ENCODE data around the gene RSAD1. TPM values are rescaled to one million over a fixed set of nuclear protein-coding genes. Genes with fewer than 3 reads are reported as not detected.

RSAD1 gene
- total and polyA plus RNA-seq, 2 donors, result 17.0 to 29.2 TPM

DNA sequence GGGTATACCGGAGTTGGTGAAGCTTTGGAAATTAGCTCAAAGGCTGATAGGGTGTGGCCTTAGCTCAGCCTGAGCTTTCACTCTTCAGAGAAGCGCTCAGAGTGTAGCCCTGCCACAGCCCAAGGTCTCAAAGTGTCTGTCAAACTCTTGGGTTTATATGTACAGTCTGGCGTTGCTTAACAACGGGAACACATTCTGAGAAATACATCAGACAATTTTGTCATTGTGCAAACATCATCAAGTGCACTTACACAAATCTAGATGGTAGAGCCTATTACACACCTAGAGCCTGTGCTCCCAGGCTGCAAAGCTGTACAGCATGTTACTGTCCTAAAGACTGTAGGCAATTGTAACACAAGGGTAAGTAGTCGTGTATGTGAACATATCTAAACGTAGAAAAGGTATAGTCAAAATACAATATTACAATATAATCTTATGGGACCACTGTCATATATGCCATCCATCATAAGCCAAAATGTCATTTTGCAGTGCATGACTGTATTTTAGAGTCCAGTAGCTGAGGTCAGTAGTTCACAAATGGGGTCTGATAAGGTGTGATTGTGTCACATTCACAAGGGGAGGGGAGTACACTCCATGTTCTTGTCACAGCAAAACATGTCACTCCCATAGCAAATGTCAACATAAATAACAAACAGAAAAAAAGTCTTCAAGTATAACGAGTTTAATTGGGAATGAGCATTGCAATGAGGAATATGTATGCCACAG lies 30.6 kb upstream of the RSAD1 start:
- no peak for DNase-seq (ENCODE audit: extremely low spot score)
- WGBS, result 85% methylated on average over 7 of the region's 7 CpGs
- H3K4me1 ChIP-seq (ENCODE audit: insufficient read depth), result no peaks in the 10 kb centered on the region
- no peak overlapping the region for H3K27ac ChIP-seq (ENCODE audit: low read depth)
- peaks cover 1% of the 10 kb centered on the region for H3K36me3 ChIP-seq (ENCODE audit: insufficient read depth)
- no peak overlapping the region for H3K4me3 ChIP-seq (ENCODE audit: low read depth, low read length)

DNA sequence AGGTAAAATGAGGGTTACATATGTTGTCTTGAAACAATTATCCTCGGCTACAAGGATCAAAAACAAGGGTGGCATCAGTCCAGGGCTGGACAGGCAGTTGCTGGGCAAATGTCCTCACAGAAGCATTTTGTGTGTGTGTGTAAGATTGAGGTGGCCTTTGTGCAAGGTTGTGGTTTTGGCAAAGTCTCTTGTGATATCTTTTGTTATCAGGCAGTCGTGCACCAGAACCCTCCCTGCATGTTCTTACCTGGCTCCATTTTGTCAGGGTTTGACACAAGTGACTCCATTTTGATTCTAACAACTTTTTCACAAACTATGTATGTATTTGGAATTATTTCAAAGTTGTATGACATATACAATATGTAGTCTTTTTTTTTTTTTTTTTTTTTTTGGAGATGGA lies 30.0 kb upstream of the RSAD1 start:
- no peak overlapping the region for H3K27ac ChIP-seq (ENCODE audit: low read depth)
- H3K4me1 ChIP-seq (ENCODE audit: insufficient read depth), result no peaks in the 10 kb centered on the region
- DNase-seq (ENCODE audit: extremely low spot score), result no peak
- WGBS, result 84% methylated on average over 2 of the region's 2 CpGs
- no peak overlapping the region for H3K4me3 ChIP-seq (ENCODE audit: low read depth, low read length)
- H3K36me3 ChIP-seq (ENCODE audit: insufficient read depth), result peaks cover 1% of the 10 kb centered on the region

DNA sequence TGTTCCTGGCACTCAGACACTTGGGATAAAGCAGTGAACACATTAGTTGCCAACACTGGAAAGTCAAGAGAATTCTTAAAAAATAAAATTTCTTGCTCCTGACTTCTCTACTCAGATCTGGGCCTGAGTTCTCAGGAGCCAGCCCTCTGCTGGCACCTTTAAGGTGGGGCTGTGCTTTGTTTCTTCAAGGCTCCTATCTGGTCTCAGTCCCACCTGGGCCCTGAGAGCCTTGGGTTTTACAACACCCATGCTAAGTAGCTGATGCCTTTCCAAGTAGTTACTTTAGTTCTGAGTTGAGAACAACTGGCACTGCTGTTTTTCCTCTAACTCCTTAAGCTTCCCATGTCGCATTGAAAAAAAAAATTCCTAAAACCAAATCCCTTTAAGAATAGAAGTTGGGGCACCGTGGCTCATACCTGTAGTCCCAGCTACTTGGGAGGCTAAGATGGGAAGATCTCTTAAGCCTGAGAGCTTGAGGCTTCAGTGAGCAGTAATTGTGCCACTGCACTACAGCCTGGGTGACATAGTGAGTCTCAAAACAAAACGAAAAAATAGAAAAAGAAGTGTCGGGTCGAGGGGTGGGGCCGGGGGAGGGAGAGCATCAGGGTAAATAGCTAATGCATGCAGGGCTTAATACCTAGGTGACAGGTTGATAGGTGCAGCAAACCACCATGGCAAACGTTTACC lies 26.6 kb upstream of the RSAD1 start:
- no peak for DNase-seq (ENCODE audit: extremely low spot score)
- WGBS, result 72% methylated on average over 7 of the region's 7 CpGs
- H3K4me3 ChIP-seq (ENCODE audit: low read depth, low read length), result no peak overlapping the region
- no peaks in the 10 kb centered on the region for H3K4me1 ChIP-seq (ENCODE audit: insufficient read depth)
- H3K36me3 ChIP-seq (ENCODE audit: insufficient read depth), result no peaks in the 10 kb centered on the region
- H3K27ac ChIP-seq (ENCODE audit: low read depth), result no peak overlapping the region

DNA sequence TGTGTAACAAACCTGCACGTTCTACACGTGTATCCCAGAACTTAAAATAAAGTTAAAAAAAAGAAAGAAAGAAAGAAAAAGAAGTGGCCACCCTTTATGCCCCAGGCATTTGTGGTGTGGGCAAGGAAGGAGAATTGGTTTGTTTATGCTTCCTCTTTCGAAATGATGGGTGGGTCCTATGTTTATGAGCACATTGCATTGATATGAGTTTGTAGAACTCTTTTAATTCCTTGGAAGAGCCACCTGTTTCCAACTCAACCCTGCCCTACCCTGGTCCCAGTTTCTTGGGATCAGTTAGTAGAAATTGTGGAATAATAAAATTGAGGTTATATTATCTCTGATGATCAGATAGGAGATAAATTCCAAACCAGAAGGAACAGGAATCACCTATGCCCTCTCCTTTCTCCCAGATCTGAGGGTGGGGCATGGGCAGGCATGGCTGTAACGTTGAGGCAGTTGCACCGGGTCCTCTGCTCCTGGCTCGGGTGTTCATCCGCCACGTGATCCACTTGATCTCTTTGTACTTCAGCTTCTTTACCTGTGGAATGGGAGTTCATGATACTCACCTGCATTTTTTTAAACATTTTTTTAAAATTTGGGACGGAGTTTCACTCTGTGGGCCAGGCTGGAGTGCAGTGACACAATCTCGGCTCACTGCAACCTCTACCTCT lies 25.9 kb upstream of the RSAD1 start:
- no peaks in the 10 kb centered on the region for H3K36me3 ChIP-seq (ENCODE audit: insufficient read depth)

DNA sequence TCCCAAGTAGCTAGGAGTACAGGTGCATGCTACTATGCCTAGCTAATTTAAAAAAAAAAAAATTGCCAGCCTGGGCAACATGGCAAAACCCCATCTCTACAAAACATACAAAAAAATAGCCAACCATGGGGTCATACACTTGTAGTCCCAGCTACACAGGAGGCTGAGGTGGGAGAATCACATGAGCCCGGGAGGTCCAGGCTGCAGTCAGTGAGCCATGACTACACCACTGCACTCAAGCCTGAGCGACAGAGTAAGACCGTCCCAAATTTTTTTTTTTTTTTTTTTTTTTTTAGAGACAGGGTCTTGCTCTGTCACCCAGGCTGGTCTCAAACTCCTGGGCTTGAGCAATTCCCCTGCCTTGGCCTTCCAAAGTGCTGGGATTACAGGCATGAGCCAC lies 24.8 kb upstream of the RSAD1 start:
- no peak overlapping the region for H3K27ac ChIP-seq (ENCODE audit: low read depth)
- H3K36me3 ChIP-seq (ENCODE audit: insufficient read depth), result no peaks in the 10 kb centered on the region
- 96% methylated on average over 3 of the region's 3 CpGs for WGBS
- DNase-seq (ENCODE audit: extremely low spot score), result no peak
- H3K4me1 ChIP-seq (ENCODE audit: insufficient read depth), result no peaks in the 10 kb centered on the region
- H3K4me3 ChIP-seq (ENCODE audit: low read depth, low read length), result no peak overlapping the region

More for the DNA sequence above, 25.9 kb upstream of the RSAD1 start:
- no peak overlapping the region for H3K4me3 ChIP-seq (ENCODE audit: low read depth, low read length)
- WGBS, result 80% methylated on average over 10 of the region's 10 CpGs
- no peaks in the 10 kb centered on the region for H3K4me1 ChIP-seq (ENCODE audit: insufficient read depth)
- H3K27ac ChIP-seq (ENCODE audit: low read depth), result no peak overlapping the region
- no peak for DNase-seq (ENCODE audit: extremely low spot score)

DNA sequence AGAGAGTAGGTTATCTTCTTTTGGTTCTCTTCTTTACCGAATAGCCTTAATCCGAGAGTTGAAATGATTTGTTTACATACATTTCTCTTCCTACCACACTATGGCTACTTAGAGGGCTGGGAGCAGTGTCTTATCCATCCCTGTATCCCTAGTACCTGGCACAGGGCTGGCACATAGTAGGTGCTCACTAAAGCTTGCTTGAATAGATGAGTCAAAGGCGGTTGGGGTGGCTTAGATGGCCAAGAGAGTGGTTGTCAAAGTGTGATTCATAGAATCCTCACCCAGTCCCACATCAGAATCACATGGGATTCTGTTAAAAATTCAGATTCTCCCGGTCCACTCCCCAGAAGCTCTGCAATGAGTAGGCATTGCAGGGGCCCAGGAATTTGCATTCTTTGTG lies 21.0 kb upstream of the RSAD1 start:
- WGBS, result 97% methylated on average over 4 of the region's 4 CpGs
- Histone ChIP-seq H3K27ac (ENCODE audit: low read depth) (no peak overlapping the region), H3K36me3 (ENCODE audit: insufficient read depth) (no peaks in the 10 kb centered on the region), H3K4me1 (ENCODE audit: insufficient read depth) (no peaks in the 10 kb centered on the region), H3K4me3 (ENCODE audit: low read depth, low read length) (no peak overlapping the region)
- no peak for DNase-seq (ENCODE audit: extremely low spot score)

DNA sequence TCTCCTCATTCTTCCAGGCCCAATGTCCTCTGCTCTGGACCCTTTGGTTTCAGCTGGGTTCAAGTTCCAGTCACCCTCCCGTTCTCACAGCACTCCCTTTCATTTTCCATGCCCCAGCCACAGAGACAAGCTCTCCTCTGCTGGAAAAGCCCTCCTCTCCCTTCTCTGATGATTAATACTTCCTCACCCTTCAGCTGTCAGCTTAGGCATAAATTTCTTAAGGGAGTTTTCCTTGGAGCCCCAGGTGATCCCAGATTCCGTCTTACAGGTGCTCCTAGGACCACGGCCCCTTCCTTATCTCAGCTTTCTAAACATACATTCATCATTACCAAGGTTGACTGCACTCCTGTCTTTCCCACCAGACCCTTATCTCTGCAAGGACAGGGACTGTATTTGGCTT lies 20.4 kb upstream of the RSAD1 start:
- WGBS, result 62% methylated on average over 3 of the region's 3 CpGs
- H3K36me3 ChIP-seq (ENCODE audit: insufficient read depth), result no peaks in the 10 kb centered on the region
- no peaks in the 10 kb centered on the region for H3K4me1 ChIP-seq (ENCODE audit: insufficient read depth)
- H3K27ac ChIP-seq (ENCODE audit: low read depth), result no peak overlapping the region
- no peak for DNase-seq (ENCODE audit: extremely low spot score)
- H3K4me3 ChIP-seq (ENCODE audit: low read depth, low read length), result no peak overlapping the region

DNA sequence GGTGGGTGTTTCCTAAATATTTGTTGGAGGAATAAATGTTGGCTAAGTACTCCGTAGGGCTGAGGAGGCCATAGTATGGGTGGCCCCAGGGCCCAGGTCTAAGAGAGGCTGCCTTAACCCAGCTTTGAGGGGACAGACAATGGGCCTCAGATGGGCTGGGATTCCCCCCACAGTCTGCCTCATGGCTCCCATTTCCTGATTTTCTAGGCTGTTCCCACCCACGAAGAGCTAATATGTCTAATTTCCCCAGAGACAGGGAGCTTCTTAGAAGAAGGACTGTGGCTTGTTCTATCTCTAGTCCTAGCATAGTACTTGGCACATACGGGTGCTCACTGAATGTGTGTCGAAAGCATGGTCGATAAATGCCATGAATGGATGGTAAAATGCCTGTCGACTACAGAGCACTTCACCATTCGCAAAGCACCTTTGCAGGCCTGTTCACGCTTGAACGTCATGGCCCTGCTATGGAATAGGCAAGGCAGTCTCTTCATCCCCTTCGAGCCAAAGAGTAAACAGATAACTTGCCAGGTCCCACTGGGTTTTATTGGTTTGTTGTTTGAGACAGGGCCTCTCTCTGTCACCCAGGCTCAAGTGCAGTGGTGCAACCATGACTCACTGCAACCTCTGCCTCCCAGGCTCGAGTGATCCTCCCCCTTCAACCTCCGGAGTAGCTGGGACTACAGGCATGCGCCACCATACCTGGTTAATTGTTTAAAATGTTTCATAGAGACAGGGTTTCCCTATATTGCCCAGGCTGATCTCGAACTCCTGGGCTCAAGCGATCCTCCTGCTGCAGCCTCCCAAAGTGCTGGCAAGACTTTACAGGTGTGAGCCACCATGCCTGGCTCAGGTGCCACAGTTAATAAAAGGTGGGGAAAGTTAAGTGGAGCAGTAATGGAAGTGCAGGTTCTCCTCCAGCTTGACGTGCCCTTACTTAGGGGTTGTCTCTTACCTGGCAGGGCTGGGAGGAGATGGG lies 19.7 kb upstream of the RSAD1 start:
- 72% methylated on average over 16 of the region's 16 CpGs for WGBS
- DNase-seq (ENCODE audit: extremely low spot score), result no peak
- Histone ChIP-seq H3K36me3 (ENCODE audit: insufficient read depth) (no peaks in the 10 kb centered on the region), H3K4me1 (ENCODE audit: insufficient read depth) (no peaks in the 10 kb centered on the region), H3K4me3 (ENCODE audit: low read depth, low read length) (no peak overlapping the region), H3K27ac (ENCODE audit: low read depth) (no peak overlapping the region)

DNA sequence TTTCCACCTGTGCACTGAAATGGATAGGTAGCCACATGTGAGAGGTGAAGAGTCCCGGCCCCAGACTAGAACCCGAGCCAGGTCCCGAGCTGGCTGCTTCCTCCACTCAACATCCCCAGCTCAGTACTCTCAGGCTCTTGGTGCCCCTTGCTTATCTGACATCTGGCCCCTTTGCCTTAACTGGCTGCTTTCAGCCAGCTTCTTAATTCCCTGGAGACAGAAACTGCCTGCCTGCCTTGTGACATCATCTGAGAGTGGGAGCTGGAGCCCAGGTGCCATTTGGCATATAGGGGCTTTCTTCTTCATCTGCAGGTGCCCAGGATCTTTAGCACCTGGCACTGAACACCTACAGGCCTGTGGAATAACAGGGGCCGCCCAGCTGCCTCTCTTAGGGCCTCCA lies 18.9 kb upstream of the RSAD1 start:
- Histone ChIP-seq H3K4me1 (ENCODE audit: insufficient read depth) (no peaks in the 10 kb centered on the region), H3K27ac (ENCODE audit: low read depth) (no peak overlapping the region), H3K36me3 (ENCODE audit: insufficient read depth) (no peaks in the 10 kb centered on the region), H3K4me3 (ENCODE audit: low read depth, low read length) (no peak overlapping the region)
- DNase-seq (ENCODE audit: extremely low spot score), result no peak
- 77% methylated on average over 4 of the region's 4 CpGs for WGBS

DNA sequence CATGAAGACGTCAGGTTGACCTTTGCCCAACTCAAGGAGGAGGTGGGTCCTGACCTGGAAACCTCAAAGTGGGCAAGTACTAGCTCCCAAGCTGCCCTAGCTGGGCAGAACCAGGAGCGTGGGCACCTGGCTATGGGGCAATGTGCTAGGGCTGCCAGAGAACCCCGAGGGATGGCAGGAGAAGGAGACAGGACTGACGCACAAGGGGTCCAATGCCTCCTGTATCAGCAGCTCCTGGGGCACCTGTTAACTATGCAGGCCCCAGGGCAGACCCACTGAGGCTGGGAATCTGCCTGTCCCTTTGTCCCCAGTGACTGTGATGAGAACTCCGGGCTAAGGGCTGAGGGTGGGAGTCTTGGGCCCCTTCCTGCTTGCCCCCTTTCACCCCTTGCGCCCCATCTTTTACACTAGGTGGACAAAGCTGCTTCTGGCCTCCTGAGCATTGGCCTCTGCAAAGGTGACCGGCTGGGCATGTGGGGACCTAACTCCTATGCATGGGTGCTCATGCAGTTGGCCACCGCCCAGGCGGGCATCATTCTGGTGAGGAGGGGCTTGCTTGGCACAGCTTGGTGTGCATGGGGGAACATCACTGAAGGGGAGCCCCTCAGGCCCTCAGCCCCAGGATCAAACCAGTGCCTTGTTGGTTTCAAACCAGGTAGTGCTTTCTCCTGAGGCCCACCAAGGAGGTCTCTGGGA lies 17.7 kb upstream of the RSAD1 start:
- Histone ChIP-seq H3K36me3 (ENCODE audit: insufficient read depth) (no peaks in the 10 kb centered on the region), H3K4me1 (ENCODE audit: insufficient read depth) (no peaks in the 10 kb centered on the region), H3K27ac (ENCODE audit: low read depth) (no peak overlapping the region), H3K4me3 (ENCODE audit: low read depth, low read length) (no peak overlapping the region)
- 95% methylated on average over 9 of the region's 9 CpGs for WGBS
- DNase-seq (ENCODE audit: extremely low spot score), result no peak

DNA sequence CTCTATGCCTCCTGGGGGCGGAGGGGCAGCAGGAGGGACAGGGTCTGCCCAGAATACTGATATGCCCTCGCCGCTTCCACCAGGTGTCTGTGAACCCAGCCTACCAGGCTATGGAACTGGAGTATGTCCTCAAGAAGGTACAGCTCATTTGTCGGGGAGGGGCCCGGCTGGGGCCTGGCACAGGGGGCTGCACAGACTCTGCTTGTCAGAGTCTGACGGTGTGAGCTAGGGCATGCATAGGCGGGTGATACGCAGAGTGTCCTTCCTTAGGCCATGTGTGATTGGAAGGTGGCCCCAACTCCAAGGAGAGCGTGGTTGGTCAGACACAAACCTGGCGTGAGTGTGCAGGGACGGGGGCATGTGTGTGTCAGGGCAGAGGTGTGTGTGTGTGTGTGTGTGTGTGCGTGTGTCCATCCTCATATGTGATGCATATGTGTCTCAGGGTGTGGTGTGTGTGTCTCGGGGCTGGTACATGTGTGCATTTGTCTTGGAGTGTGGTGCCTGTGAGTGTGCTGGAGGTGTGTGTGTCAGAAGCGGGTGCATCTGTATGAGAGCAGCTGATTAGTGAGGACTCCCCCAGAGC lies 17.0 kb upstream of the RSAD1 start:
- 94% methylated on average over 14 of the region's 14 CpGs for WGBS
- DNase-seq (ENCODE audit: extremely low spot score), result no peak
- no peak overlapping the region for H3K4me3 ChIP-seq (ENCODE audit: low read depth, low read length)
- no peaks in the 10 kb centered on the region for H3K36me3 ChIP-seq (ENCODE audit: insufficient read depth)
- H3K4me1 ChIP-seq (ENCODE audit: insufficient read depth), result no peaks in the 10 kb centered on the region
- H3K27ac ChIP-seq (ENCODE audit: low read depth), result no peak overlapping the region

DNA sequence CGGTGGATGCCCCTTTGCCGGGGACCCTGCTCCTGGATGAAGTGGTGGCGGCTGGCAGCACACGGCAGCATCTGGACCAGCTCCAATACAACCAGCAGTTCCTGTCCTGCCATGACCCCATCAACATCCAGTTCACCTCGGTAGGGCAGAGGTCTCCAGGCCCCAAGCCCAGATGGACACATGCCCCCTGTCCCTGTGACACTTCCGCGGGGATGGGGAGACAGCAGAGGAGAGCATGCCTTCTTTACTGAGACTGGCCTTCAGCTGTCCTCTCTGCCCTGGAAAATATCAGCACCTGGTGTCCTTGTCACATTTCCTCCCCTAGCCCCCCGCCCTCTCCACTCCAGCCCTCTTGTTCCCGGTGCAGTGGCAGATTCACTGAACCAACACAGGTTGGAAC lies 16.2 kb upstream of the RSAD1 start:
- WGBS, result 90% methylated on average over 9 of the region's 9 CpGs
- H3K27ac ChIP-seq (ENCODE audit: low read depth), result no peak overlapping the region
- H3K36me3 ChIP-seq (ENCODE audit: insufficient read depth), result no peaks in the 10 kb centered on the region
- no peak overlapping the region for H3K4me3 ChIP-seq (ENCODE audit: low read depth, low read length)
- no peak for DNase-seq (ENCODE audit: extremely low spot score)
- no peaks in the 10 kb centered on the region for H3K4me1 ChIP-seq (ENCODE audit: insufficient read depth)

Data from urinary bladder (tissue), 4 donors.